OCI-LY1 (cell line): ENCODE measurements around the gene LRRC19.
A peak's percentile ranks its signal among the peaks of the same experiment; 100 is the strongest.

Source experiments
- H2AFZ ChIP-seq: fragments of 200-600 bp; sonication (generic), shearing (Covaris generic); 2 replicates; pipeline ENCODE4 v1.6.0; 2014; ENCODE audit warnings: antibody characterized with exemption, mild to moderate bottlenecking, low read length
- H3F3A ChIP-seq: fragments of 200-600 bp; sonication (generic), shearing (Covaris generic); 2 replicates; pipeline ENCODE4 v1.6.0; 2014; ENCODE audit warnings: mild to moderate bottlenecking, antibody characterized with exemption, low read length, moderate library complexity; ENCODE audit not compliant: insufficient read depth
- H3K27ac ChIP-seq: fragments of 200-600 bp; sonication (generic); 2 replicates; pipeline ENCODE4 v1.5.1; 2014; ENCODE audit warnings: low read length, mixed run types, mild to moderate bottlenecking, low read depth; ENCODE audit not compliant: poor library complexity, severe bottlenecking
- H3K27me3 ChIP-seq: fragments of 200-600 bp; sonication (generic); 2 replicates; pipeline ENCODE4 v1.6.0; 2014; ENCODE audit warnings: antibody characterized with exemption, mild to moderate bottlenecking, low read length, moderate library complexity; ENCODE audit not compliant: insufficient read depth
- H3K36me3 ChIP-seq: fragments of 200-600 bp; sonication (generic); 2 replicates; pipeline ENCODE4 v1.6.1; 2014; ENCODE audit warnings: mild to moderate bottlenecking, antibody characterized with exemption, low read length, moderate library complexity, mixed read lengths; ENCODE audit not compliant: insufficient read depth
- H3K4me1 ChIP-seq: fragments of 200-600 bp; sonication (generic); 2 replicates; pipeline ENCODE4 v1.5.1; 2014; ENCODE audit warnings: mild to moderate bottlenecking, low read length, moderate library complexity; ENCODE audit not compliant: insufficient read depth, severe bottlenecking
- H3K4me2 ChIP-seq: fragments of 200-600 bp; sonication (generic), shearing (Covaris generic); 2 replicates; pipeline ENCODE4 v1.6.1; 2014; ENCODE audit warnings: low read length
- H3K4me3 ChIP-seq: fragments of 200-600 bp; sonication (generic); 2 replicates; pipeline ENCODE4 v1.5.1; 2014; ENCODE audit warnings: low read length, low read depth, mild to moderate bottlenecking, mixed read lengths; ENCODE audit not compliant: poor library complexity, severe bottlenecking
- H3K79me2 ChIP-seq: fragments of 200-600 bp; shearing (Covaris generic); 2 replicates; pipeline ENCODE4 v1.6.1; 2016; ENCODE audit warnings: mixed run types, low read length, mixed read lengths; ENCODE audit not compliant: insufficient read depth
- H3K9ac ChIP-seq: fragments of 200-600 bp; sonication (generic), shearing (Covaris generic); 2 replicates; pipeline ENCODE4 v1.6.1; 2014; ENCODE audit warnings: mild to moderate bottlenecking, low read length, mixed read lengths
- H3K9me2 ChIP-seq: fragments of 200-600 bp; sonication (generic), shearing (Covaris generic); 2 replicates; pipeline ENCODE4 v1.6.1; 2014; ENCODE audit warnings: low read depth, mild to moderate bottlenecking, low read length, mixed read lengths
- H3K9me3 ChIP-seq: fragments of 200-600 bp; shearing (Covaris generic); 2 replicates; pipeline ENCODE4 v1.6.1; 2014; ENCODE audit warnings: low read length, mixed read lengths
- H4K20me1 ChIP-seq: fragments of 200-600 bp; sonication (generic), shearing (Covaris generic); 2 replicates; pipeline ENCODE4 v1.6.0; 2016; ENCODE audit warnings: mild to moderate bottlenecking, low read length; ENCODE audit not compliant: insufficient read depth
- EZH2 ChIP-seq: fragments of 200-600 bp; sonication (generic), shearing (Covaris generic); IDR thresholded peaks from 2 replicates; pipeline ENCODE4 v1.8.0; 2017; ENCODE audit warnings: borderline replicate concordance, mixed run types, mild to moderate bottlenecking, antibody characterized with exemption, low read length, moderate library complexity, mixed read lengths
- TF ChIP-seq, protein P1 (sequence below): fragments of 200-600 bp; sonication (generic), shearing (Covaris generic); IDR thresholded peaks from 2 replicates; pipeline ENCODE4 v1.5.1; 2017; ENCODE audit warnings: mild to moderate bottlenecking, antibody characterized with exemption, low read length, moderate library complexity, mixed read lengths

The LRRC19 gene

DNA sequence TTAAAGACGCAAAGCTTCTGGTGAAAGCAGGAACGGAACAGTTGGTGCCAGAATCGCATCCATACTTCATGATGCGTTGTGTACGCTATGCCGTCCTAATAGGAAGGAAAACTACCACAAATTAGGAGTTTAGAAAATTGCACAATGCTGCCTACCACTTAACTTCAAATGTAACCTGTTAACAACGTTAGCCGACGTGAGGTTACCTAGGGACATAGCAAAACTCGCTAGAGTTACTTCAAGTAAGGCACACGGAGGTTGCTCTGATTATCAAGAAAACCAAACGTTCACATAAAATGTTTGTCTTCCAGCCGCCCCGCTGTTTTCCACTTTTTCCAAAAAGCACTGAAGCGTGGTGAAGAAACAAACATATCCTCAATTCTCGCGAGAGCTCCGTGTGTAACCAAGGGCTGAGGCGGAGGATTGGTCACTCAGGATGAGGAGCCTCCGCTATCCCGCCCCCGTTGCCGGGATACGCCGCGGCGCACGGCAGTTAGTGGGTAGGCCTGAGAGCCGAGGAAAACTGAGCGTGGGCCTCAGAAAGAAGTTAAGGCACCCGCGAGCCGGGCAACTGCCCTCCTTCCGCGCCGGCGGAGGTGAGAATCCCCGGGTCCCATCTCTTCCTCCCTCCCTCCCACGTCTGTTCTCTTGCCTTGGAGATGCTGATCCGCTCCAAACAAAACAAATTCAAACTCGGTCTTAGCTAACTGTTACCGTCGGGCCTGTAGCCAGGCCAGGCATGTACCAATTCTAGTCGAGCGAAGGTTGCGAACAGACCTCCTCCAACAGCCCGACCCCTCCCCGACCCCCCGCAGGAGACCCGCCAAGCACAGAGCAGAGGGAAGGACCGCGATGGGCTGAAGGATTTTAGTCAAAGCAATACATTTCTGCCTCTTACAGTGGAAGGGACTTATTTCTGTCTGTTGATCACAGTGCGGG is 49.3 kb downstream of the LRRC19 start, which contains the start of gene IFT74:
IFT74 (plus strand) TSS at position 492 of the 939 bp plus-strand sequence. CDS start 5,556 bp downstream, outside the sequence.
- Histone ChIP-seq H3K4me2 (peak within 1 kb of the TSS; percentile 81), H3K27ac (peak within 1 kb of the TSS; percentile 61), H3K27me3 (no peaks in the 10 kb centered on the region), H3K4me1 (peaks cover 29% of the 10 kb centered on the region), H4K20me1 (no peaks in the 10 kb centered on the region), H3K9me3 (no peaks in the 10 kb centered on the region), H3K36me3 (no peaks in the 10 kb centered on the region), H3K79me2 (no peaks in the 10 kb centered on the region), H3F3A (no peaks in the 10 kb centered on the region), H2AFZ (peak within 1 kb of the TSS; percentile 54), H3K9ac (peak within 1 kb of the TSS; percentile 76), H3K9me2 (no peaks in the 10 kb centered on the region), H3K4me3 (peak within 1 kb of the TSS; percentile 73)
- no peak for TF ChIP-seq EZH2
- TF ChIP-seq, protein P1, sequence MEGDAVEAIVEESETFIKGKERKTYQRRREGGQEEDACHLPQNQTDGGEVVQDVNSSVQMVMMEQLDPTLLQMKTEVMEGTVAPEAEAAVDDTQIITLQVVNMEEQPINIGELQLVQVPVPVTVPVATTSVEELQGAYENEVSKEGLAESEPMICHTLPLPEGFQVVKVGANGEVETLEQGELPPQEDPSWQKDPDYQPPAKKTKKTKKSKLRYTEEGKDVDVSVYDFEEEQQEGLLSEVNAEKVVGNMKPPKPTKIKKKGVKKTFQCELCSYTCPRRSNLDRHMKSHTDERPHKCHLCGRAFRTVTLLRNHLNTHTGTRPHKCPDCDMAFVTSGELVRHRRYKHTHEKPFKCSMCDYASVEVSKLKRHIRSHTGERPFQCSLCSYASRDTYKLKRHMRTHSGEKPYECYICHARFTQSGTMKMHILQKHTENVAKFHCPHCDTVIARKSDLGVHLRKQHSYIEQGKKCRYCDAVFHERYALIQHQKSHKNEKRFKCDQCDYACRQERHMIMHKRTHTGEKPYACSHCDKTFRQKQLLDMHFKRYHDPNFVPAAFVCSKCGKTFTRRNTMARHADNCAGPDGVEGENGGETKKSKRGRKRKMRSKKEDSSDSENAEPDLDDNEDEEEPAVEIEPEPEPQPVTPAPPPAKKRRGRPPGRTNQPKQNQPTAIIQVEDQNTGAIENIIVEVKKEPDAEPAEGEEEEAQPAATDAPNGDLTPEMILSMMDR = no peak

DNA sequence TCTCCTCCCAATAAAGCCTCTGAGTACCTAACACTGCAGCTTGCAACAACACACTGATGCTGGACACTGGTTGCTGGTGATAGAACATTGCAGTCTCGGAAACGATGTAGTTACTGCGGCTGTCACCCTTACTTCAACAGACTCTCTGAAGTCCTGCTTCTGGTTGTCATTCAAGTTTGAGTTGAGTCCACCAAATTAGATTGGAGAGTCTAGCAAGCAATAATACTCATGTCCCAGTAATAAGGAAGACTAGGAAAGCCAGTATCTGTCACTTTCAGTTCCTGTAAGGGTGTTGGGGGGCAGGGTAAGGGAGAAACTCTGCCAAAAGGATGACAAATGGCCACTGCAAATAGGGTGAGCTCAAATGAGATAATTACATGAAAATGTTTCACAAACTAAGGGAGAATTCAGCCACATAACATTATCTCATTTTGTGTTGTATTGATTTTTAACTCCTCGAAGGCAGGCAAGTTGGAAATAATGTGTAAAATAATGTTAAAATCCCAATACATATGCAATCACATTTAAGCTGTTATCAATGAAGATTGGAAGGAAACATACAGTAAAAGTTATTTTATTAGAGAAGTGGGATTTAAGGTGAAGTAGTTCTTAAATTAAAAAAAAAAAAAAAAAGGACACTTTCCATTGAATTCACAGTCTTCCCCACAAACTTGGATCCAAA is 50.1 kb downstream of the LRRC19 start:
- no peaks in the 10 kb centered on the region for H3K9me2 ChIP-seq
- no peaks in the 10 kb centered on the region for H3F3A ChIP-seq
- H3K4me3 ChIP-seq = peak overlapping the region; percentile 73
- no peaks in the 10 kb centered on the region for H3K27me3 ChIP-seq
- no peaks in the 10 kb centered on the region for H3K79me2 ChIP-seq
- H3K9me3 ChIP-seq = no peaks in the 10 kb centered on the region
- peak overlapping the region; percentile 81 for H3K4me2 ChIP-seq
- no peaks in the 10 kb centered on the region for H3K36me3 ChIP-seq
- TF ChIP-seq, protein P1 = no peak
- TF ChIP-seq EZH2 = no peak
- H3K27ac ChIP-seq = peak overlapping the region; percentile 61
- peaks cover 29% of the 10 kb centered on the region for H3K4me1 ChIP-seq
- peak overlapping the region; percentile 54 for H2AFZ ChIP-seq
- no peaks in the 10 kb centered on the region for H4K20me1 ChIP-seq
- peak overlapping the region; percentile 76 for H3K9ac ChIP-seq

- Histone ChIP-seq H3K79me2 (no peaks in the 10 kb centered on the region), H3F3A (no peaks in the 10 kb centered on the region), H3K4me3 (no peak overlapping the region), H3K9me2 (no peaks in the 10 kb centered on the region), H3K27me3 (no peaks in the 10 kb centered on the region), H3K27ac (peak overlapping the region; percentile 5), H3K4me1 (peaks cover 29% of the 10 kb centered on the region), H4K20me1 (no peaks in the 10 kb centered on the region), H3K9me3 (no peaks in the 10 kb centered on the region), H3K9ac (no peak overlapping the region), H3K36me3 (no peaks in the 10 kb centered on the region), H3K4me2 (no peak overlapping the region), H2AFZ (no peak overlapping the region)
- TF ChIP-seq, protein P1 = 0 out of 2 replicates have a peak, but pooled peaks have one; percentile 8
- TF ChIP-seq EZH2 = no peak
Measured at GRCh38 chr9:26954050-26954508, 51.4 kb downstream of the LRRC19 start.
